ENCODE measurements around the gene SLC5A9. TPM values are rescaled to one million over a fixed set of nuclear protein-coding genes. Genes with fewer than 3 reads are reported as not detected.

Gene SLC5A9
- total RNA-seq, 4 donors from 2014 or later, result not detected

DNA sequence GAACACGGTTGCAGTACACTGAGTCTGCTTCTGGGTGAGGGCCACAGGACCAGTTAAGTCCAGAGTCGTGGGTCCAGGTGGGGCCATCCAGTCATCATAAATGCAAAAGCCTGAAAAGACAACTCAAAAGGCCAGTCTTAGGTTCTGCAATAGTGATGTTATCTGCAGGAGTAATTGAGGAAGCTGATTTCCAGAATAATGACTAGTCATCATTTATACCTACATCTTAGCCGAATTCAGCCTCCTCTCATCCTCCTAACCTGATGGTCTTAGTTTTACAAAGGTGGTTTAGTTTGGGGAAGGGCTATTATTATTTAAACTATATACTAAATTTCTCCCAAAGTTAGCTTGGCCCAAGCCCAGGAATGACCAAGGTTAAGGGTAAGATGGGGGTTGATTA, 23.5 kb upstream of the SLC5A9 start:
- DNase-seq, result no peak
- H3K27me3 ChIP-seq, result no peaks in the 10 kb centered on the region
- no peak overlapping the region for H3K27ac ChIP-seq
- TF ChIP-seq, protein P1, sequence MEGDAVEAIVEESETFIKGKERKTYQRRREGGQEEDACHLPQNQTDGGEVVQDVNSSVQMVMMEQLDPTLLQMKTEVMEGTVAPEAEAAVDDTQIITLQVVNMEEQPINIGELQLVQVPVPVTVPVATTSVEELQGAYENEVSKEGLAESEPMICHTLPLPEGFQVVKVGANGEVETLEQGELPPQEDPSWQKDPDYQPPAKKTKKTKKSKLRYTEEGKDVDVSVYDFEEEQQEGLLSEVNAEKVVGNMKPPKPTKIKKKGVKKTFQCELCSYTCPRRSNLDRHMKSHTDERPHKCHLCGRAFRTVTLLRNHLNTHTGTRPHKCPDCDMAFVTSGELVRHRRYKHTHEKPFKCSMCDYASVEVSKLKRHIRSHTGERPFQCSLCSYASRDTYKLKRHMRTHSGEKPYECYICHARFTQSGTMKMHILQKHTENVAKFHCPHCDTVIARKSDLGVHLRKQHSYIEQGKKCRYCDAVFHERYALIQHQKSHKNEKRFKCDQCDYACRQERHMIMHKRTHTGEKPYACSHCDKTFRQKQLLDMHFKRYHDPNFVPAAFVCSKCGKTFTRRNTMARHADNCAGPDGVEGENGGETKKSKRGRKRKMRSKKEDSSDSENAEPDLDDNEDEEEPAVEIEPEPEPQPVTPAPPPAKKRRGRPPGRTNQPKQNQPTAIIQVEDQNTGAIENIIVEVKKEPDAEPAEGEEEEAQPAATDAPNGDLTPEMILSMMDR (IDR thresholded peaks at IDR 0.05 in 4 of 5, conservative IDR thresholded peaks at IDR 0.05 in 1 of 5), result no peak
- TF ChIP-seq POLR2A (IDR thresholded peaks at IDR 0.05), result no peak
- ATAC-seq, result no peak
- no peaks in the 10 kb centered on the region for H3K4me1 ChIP-seq
- H3K36me3 ChIP-seq, result no peaks in the 10 kb centered on the region
- H3K9me3 ChIP-seq, result no peaks in the 10 kb centered on the region
- in situ Hi-C loops (cut with MboI; ENCODE audit: low sequenced_read_pairs in 4 of 4), result no loop called here
- intact Hi-C loops (cut with DNase I; ENCODE audit: low total_unique reads), result no loop called here
- no peak overlapping the region for H3K4me3 ChIP-seq

DNA sequence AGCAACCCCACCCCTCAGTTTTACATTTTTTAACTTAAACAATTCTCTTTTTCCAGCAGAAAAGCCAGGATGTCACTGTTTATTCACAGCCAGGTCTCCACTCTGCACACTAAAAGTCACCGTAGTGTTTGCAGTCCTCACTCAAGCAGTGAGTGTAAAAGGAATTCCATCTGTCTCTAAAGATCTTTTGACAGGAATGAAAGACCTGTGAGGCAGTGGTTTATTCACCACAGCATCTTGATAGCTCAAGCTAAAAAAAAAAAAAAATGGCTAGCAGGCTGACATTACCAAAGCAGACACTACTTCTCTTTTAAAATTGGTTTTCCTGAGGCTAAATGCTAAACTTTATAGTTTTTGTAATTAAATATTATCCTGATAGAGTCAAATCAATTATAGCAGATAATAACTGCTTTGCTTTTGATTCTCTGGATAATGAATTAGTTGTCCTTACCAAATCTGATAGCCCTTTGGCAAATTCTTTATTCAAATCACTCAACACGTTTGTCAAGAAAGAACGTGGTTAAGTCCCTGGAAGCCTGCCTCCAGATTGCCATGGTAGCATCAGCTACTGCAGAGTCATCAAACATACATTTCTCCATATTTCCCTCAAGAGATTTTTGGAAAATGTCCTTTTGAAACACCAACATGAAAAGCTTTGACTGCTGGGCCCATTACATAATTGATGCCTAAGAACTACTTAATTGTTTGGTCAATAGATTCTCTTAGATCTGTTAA, 22.2 kb upstream of the SLC5A9 start:
- Histone ChIP-seq H3K4me1 (no peaks in the 10 kb centered on the region), H3K27me3 (no peaks in the 10 kb centered on the region), H3K4me3 (no peak overlapping the region), H3K36me3 (no peaks in the 10 kb centered on the region), H3K27ac (no peak overlapping the region), H3K9me3 (no peaks in the 10 kb centered on the region)
- in situ Hi-C loops (cut with MboI; ENCODE audit: low sequenced_read_pairs in 4 of 4) (loop anchor here in 3 of 4 donors (5.0 to 25.0 kb wide), 3 partner anchors 93 to 463 kb away; no protein-coding TSS in a partner anchor), intact Hi-C loops (cut with DNase I; ENCODE audit: low total_unique reads) (no loop called here)
- ATAC-seq, result no peak
- DNase-seq, result no peak
- TF ChIP-seq, protein P1 (IDR thresholded peaks at IDR 0.05 in 4 of 5, conservative IDR thresholded peaks at IDR 0.05 in 1 of 5), result no peak
- TF ChIP-seq POLR2A (IDR thresholded peaks at IDR 0.05), result no peak

DNA sequence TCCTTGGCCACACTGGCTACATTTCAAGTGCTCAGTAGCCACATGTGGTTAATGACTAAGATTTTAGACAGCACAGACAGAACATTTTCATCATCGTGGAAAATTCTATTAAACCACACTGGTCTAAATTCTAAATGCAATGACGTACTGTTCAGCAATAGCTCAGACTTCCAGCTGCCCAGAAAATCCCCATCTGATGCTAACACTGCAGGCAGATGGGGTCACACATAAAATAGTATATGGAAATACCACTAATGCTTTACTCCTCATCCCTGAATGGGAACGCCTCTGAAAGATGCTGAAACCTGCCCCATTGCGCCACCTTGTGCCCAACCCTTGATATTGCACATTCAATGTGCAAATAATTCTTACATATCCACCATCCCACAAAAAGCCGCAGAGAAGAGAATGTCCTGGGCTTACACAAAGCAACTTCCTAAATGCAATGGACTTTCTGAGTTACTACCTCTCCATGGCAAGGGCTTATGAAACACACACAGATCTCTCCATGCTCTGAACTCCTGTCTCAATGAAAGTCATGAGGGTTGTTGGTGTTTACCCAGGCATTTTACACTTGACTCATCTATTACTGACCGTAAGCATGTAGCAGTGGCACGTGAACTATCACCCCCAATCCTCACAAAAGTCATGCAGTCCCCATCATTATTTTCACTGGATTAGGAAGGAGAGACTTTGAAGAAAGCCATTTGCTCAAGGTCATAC, 20.3 kb upstream of the SLC5A9 start:
- in situ Hi-C loops (cut with MboI; ENCODE audit: low sequenced_read_pairs in 4 of 4) (loop anchor here in 3 of 4 donors (5.0 to 25.0 kb wide), 3 partner anchors 95 to 465 kb away; no protein-coding TSS in a partner anchor), intact Hi-C loops (cut with DNase I; ENCODE audit: low total_unique reads) (loop anchor here (2.0 kb wide), 2 partner anchors 93 to 463 kb away; no protein-coding TSS in a partner anchor)
- DNase-seq (peak; percentile 11 to 27), ATAC-seq (peak; percentile 49 to 60)
- Histone ChIP-seq H3K27me3 (no peaks in the 10 kb centered on the region), H3K36me3 (no peaks in the 10 kb centered on the region), H3K27ac (no peak overlapping the region), H3K4me3 (no peak overlapping the region), H3K4me1 (no peaks in the 10 kb centered on the region), H3K9me3 (no peaks in the 10 kb centered on the region)
- no peak for TF ChIP-seq POLR2A (IDR thresholded peaks at IDR 0.05)
- TF ChIP-seq, protein P1 (IDR thresholded peaks at IDR 0.05 in 4 of 5, conservative IDR thresholded peaks at IDR 0.05 in 1 of 5), result peak; percentile 38 to 78 (median 62)

DNA sequence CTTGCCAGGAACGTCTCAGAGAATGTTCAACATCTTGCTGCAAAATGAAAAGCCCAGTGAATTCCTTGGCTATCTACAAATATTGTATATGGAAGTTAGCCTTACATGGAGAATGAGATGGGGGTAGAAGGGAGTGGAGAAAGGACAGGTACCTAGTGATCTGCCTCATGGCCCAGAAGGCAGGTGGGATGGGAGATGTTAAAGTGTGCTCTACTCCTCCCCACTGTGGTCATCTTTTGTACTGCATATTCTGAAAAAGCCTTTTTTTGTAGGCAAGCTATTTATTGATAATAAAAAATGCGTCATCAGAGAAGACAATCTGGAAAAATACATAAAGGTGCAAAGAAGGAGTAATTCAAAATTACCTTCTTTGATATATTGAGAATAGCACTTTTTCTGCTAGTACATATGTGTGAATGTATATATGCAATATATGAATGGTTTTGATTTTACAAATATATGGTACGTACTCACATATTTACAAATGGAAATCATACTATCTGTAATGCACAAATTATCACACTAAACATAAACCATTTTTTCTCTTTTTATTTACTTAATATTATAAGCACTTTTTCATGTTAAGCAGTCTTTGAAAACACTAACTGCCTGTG, 19.1 kb upstream of the SLC5A9 start:
- DNase-seq (no peak), ATAC-seq (no peak)
- in situ Hi-C loops (cut with MboI; ENCODE audit: low sequenced_read_pairs in 4 of 4), result loop anchor here in 3 of 4 donors (5.0 to 25.0 kb wide), 3 partner anchors 96 to 466 kb away; no protein-coding TSS in a partner anchor
- H3K27me3 ChIP-seq, result no peaks in the 10 kb centered on the region
- H3K9me3 ChIP-seq, result no peaks in the 10 kb centered on the region
- H3K4me3 ChIP-seq, result no peak overlapping the region
- H3K36me3 ChIP-seq, result no peaks in the 10 kb centered on the region
- intact Hi-C loops (cut with DNase I; ENCODE audit: low total_unique reads), result loop anchor here (2.0 kb wide), 2 partner anchors 95 to 465 kb away; no protein-coding TSS in a partner anchor
- no peaks in the 10 kb centered on the region for H3K4me1 ChIP-seq
- H3K27ac ChIP-seq, result no peak overlapping the region
- TF ChIP-seq, protein P1 (IDR thresholded peaks at IDR 0.05 in 4 of 5, conservative IDR thresholded peaks at IDR 0.05 in 1 of 5), result peak in 4 of 5 experiments; percentile 9 to 36 (median 30)
- no peak for TF ChIP-seq POLR2A (IDR thresholded peaks at IDR 0.05)
